Pulmonary artery endothelial cell (primary cell): Measurements from ENCODE around the gene RTKN. TPM values are rescaled to one million over a fixed set of nuclear protein-coding genes. Genes with fewer than 3 reads are reported as not detected.
"Not testable (repeated sequence)": the region's sequence is repeated elsewhere in the genome, so short reads cannot be mapped to it uniquely, and the experiment has no call there.

Experiments used
- DNase-seq: peaks from one replicate; pipeline ENCODE4 v3.0.0-alpha.2; 2011; ENCODE audit warnings: low read depth, low spot score
- total RNA-seq: library from RNA; depleted of rRNA; stranded (reverse); fragments of >200 nt; gene quantifications from 2 replicates; pipeline ENCODE4 v1.2.3, GENCODE V29; 2014

Gene RTKN
- total RNA-seq, 1 donor from 2014 or later = 6.1 TPM

DNA sequence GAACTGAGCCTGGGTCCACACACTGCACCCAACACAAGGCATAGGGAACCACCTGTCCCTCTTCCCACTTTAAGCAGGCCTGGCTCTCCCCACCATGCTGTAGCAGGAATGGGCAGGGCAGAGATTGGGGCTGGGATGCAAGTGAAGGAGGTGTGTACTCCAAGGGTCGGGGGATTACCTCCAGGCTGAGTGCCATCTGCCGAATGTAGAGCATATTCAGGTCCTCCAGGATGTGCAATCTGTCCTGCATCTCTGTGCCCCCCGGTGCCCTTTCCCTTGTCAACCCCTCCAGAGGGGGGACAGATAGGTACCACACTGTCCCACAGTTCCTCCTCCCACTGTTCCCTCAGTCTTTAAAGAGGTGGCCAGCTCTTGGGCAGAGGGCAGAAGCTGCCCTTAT is 2.4 kb downstream of the RTKN start:
- no peak for DNase-seq

DNA sequence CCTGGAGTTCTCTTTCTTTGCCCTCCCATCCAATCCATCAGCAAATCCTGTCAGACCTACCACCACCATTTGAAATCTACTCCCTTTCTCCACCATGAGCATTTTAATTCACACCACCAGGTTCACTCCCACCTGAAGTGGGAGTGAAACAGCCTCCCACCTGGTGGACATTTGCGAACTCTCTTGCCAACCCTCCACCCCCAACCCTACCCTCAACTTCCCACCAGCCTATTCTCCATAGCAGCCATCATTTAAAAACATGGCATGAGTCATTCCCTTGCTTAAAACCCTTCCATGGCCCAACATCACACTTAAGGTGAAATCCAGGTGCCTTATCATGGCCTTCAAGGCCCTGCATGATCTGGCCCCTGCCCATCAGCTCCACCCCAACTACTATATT is 3.5 kb downstream of the RTKN start:
- DNase-seq = no peak

DNA sequence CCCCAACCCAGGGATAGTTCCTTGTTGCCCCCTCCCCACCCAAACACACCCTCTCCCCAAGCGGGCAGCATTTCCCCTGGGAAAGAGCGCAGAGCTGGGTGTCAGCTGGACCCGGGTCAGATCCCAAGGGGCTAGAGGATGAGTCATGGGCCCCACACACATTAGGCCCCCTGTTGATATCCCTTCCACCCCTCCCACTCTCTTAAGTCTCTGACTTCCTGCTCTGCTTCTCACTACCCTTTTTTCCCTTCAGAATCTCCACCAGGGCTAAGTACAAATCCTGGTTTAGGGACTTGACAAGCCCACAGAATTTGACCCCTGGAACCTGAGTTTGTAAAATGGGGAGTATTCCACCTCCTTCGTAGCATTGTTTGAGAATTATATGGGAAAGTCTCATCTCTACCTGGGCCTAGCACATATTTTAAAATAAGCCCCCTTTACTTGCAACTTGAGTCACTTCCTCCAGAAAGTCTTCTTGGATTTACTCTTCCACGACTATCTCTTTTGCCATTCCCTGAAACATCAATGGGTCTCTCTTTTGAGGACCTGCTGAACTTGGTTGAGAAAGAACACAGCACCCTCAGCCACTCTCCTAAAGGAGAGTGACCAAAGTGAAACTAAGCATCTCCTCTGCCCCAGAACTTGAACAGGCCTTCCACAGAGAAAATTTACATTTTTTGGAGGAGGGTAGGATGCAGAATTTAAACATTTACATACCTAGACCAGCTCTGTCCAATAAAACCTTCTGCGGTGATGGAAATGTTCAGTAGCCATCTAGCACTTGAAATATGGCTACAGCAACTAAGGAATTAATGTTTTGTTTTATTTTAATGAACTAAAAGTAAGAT is 4.7 kb downstream of the RTKN start:
- DNase-seq = no peak

DNA sequence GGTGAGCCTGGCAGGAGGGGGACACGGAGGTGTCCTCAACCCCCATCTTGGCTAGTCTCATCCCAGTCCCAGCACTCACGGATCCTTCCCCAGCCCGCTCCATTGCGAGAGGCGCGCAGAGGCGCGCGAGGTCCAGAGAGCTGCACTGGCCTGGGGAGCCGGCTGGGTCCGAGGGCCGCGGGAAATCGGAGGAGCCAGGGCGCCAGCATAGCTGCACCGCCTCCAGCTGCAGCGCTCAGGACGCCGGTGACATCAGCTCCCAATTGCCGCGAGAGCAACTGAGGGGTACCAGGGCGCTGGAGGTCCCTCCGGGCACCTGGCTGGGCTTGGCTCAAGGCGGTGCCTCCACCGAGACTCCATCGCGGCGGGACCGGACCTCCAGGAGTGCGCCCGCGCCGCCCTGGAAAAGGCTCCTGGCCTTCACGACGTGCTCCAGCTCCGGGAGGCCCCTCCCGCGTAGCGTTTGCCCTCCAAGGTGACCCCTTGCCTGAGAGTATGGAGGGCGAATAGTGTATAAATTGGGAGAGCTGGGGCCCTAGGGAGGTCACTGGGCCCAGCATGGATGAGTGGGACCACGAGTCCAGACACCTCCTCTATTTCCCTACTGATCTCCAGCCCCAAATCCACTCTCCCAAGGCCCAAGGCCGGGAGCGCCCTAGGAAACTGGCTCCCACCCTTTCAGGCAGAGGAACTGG is 5.5 kb downstream of the RTKN start:
- DNase-seq = no peak

DNA sequence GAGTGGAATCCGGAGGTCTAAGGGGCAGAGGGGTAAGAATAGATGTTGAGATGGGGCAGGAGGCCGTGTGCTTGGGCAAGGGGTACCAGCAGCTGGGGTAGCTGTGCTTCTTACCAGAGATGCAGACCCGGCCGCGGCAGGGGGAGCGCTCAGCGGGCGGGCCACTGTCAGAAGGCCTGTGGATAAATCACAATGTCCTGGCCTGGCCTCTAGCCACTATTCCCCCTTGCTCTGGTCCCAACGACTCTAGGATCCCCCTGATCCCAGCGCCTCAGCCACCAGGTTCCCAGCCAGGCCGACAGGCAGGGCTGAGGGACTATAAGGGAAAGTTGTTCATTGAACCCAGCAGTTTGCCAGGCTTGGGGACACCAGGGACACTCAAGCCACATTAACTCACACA is 11.2 kb downstream of the RTKN start:
- DNase-seq = no peak

DNA sequence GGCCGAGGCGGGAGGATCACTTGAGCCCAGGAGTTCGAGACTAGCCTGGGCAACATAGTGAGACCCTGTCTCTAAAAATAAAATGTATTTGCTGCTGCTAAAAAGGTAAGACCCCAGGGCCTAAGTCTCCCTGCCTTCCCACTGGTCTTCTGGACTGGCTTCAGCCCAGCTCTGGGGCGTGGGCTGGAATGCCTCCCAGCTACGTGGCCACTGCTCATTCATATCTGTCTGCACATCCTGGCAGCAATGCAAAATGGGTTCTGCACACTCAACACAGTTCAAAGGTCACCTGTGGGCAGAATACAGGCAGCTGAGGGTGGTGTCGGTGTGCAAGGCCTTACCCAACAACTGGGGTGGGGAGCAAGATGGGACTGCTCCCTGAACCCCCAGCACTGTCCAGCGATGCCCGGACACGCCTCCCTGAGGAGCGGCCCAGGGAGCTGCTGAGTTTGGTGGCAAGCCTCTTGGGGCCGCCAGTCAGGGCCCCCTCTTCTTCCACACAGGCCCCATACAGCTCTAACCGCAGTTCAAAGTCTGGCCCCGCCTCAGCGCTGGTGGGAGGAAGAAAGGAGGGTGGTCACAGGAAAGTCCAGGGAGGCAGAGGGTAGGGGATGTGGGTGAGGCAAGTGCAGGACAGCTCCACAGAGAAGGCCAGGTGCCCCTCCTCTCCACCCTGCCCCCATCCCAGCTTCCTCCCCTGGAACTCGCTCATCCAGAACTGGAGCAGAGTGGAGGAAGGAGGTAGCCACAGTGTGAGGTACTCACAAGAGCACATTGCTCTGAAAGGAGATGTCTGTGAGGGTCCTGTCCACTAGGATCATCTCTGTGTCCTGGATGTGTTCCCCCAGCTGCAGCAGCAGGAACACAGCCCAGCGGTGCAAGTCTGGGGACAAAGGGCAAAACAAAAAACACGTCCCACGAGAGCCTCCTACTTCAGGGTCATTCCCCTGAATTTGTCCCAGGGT is 12.0 kb downstream of the RTKN start:
- no peak for DNase-seq

DNA sequence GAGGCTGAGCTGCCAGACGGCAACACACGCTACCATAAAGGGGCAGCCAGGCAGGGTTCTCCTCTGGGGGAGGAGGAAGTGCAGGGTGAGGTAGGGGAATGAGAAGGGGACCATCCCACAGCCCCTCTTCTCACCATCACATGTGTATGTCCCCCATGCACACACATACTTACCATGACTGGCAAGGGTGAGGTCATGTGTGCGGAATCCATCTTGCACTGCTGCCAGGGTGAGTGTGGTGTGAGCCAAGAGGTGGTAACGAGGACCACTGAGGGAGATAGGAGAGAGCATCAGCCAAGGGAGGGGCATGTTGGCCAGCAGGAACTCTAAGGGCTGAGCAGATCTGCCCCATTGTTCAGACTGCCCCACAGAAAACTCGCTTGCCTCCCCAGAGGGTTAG is 13.1 kb downstream of the RTKN start:
- no peak for DNase-seq

DNA sequence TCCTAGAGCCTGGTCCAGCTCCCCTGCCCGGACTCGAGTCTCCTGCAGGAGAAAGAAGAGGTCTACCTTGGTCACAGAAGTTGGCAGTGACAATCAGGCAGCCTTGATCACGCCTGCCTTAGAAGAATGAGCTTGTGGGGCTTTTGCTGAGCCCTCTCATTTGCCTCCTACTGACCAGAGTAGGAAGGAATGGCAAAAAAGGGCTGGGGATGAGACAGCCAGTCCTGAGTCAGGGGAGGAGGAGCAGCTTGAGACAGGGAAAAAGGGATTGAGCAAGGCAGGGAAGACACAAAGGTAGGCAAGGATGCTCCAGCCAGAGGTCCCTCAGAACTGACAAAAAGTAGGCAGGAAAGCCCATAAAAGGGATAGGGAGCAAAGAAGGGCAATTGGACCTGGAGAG is 14.2 kb downstream of the RTKN start:
- DNase-seq = no peak

DNA sequence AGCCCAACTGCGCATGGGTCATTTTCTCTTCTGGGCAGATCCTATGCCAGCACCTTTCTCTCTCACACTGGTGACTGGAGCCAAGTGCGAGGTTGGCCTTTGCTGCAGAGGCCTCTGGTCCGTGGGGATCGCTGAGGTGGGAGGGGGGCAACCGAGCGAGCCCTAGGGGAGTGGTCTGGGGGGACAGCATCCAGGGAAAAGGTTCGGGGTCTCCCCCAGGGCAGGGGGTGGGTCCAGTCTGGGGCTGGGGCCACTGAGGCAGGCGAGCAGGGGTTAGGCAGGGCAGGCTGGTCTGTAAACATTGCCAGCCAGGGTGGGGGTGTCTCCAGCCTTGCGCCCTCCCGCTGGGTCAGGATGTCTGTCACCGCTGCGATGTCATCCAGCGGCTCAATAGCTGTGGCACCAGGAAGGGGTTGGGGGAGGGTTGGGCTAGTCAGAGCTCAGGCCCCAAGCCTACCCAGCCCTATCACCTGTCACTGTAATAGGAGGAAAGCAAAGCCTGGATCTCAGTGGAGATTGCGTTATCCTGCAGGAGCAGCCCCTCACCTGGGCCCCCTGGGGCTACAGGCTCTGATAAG is 15.5 kb downstream of the RTKN start:
- DNase-seq = no peak

DNA sequence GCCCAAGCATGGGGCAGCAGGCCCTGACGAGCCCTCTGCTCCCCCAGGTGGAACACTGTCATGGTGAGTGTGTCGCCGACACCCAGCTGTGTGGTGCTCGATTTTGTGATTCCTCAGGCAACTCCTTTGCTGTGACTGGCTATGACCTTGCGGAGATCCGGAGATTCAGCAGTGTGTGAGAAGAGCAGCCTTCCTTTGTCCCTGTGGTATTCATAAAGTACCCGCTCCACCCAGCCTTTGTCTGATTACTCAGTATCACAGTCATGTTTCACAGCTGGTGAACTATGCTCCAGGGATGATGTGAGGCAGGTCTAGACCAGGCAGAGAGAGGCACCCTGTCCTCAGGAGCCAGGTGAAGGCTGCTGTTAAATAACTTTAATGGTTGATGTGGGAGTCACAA is 16.2 kb downstream of the RTKN start:
- DNase-seq = no peak

DNA sequence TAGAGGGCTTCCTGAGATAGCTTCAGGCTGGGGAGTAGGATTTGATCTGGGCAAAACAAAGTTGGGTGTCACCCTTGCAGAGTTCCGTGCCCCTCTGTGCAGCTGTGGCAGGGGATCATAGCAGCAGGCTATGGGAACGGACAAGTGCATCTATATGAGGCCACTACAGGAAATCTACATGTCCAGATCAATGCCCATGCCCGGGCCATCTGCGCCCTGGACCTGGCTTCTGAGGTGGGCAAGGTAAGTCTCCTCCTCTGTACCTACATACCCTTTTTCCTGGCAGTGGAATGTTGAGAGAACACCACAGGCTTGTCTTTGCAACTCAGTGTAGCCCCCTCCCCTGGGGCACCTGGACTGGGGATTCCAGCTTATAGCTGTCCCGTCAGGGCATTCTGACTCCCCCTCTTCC is 16.7 kb downstream of the RTKN start:
- DNase-seq = no peak

DNA sequence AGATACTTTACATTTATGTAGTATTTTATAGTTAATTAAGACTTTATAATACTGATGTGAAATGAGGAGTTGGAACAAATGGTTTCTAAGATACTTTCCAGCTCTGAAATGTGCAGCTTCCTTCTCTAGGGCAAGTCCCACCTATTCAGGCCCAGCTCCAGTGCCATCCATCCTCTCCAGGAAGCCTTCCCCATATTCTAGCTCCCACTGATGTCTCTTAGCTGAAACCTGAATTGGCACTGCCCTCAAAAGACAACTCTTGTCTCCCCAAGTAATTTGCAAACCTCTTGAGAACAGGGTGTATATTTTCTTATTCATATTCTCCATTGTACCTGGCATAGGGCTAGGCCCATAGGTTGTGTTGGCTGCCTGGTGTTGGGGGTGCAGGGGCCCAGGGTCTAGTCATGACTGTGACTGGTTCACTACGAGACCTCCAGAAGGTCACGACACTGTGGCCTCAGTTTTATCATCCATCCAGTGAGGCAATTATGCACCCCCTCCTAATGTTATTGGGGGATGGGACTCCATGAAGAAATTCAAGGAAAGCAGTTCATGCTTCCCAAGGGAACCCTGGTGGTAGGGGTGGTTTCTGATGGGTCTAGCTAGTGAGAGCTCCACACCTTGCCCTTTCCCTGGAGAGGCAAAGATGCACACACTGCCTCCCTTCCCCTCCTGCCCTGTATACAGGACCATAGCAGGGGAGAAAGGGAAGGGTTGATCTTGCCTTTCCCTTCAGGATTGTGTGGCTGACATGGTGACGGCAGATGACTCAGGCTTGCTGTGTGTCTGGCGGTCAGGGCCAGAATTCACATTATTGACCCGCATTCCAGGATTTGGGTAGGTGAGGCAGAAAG is 17.4 kb downstream of the RTKN start:
- DNase-seq = no peak

DNA sequence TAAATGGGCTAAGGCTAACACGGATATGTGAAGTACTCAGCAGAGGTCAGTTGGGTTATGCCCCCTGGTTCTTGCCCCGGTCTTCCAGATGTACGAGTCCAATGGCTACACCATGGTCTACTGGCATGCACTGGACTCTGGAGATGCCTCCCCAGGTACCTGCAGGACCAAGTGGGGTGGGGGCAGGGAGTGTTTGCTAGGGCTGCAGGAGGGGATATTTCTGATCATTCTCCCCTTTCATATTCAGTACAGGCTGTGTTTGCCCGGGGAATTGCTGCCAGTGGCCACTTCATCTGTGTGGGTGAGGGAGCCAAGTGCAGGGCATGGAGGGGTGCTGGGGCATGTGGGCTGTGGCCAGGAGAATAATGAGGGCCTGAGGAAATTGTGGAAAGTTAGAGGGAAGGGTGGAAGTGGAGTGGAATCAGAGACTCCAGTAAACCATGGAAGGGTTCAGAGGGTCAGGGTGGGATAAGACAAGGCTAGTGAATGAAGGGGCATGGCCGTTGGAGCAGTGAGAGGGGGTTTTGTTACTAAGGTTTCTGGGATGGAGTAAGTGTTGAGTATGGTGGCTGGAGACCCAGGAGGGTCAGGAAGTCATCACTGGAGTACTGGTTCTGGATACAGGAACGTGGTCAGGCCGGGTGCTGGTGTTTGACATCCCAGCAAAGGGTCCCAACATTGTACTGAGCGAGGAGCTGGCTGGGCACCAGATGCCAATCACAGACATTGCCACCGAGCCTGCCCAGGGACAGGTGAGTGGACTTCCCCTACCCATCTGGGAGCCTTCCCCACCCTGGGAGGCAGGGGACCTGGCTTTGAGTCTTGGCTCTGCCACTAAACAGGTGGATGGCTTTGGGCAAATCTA is 18.3 kb downstream of the RTKN start:
- no peak for DNase-seq

DNA sequence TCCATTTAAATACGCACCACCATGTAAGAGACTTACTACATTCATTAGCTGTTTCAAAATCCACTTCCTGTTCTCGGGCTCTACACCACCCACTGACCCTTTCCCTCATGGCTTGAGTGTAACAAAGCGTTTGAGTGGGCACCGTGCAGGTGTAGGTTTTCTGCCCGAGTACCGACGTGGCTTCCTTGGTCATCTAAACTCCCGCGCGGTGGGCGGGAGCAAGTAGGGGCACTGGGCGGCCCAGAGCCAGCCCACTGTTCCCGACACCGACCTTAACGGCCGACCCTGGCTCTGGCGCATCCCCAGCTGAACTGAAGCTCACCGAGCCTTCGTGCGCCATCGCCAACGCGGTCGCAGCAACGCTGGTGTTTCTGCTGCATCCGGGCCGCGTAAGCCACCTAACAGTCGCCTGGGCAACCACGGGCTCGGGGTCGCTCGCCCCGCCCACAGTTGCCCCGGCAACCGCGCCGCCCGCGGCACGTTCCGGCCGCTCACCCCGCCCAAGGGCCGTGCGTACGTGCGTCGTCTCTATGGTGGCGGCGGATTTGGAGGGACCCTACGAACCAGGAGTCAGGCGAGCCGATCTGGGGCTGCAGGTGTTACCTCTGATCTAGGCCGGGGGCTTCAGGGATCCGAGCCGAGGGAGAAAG is 20.4 kb downstream of the RTKN start, which contains the start of the genes C2orf81 and WDR54:
C2orf81 (minus strand) TSS at position 399 of the 650 bp plus-strand sequence; CDS start at position 340, 59 bp downstream.
WDR54 (plus strand) TSS at position 510 of the 650 bp plus-strand sequence. CDS start 424 bp downstream, outside the sequence.
- DNase-seq = peak; percentile 27

DNA sequence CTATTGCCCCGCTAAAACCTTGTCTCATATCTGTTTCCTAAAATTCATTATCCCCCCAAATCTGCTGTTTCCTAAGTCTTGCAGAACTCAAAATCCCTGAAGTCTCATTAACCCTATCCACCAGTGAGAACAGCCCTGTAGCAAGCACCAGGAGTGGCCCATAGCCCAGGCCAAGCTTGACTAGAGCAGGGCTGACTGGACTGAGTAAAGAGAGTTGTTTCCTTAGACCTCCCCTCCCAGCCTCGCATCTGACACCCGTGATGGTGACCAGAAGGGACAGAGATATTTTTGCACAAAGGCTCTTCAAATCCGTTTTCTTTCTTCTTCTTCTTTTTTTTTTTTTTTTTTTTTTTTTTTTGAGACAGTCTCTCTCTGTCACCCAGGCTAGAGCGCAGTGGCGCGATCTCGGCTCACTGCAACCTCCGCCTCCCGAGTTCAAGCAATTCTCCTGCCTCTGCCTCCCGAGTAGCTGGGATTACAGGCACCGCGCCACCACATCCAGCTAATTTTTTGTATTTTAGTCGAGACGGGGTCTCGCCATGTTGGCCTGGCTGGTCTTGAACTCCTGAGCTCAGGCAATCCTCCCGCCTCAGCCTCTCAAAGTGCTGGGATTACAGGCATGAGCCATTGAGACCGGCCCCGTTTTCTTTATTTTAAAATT is 21.2 kb downstream of the RTKN start:
- not testable (repeated sequence) for DNase-seq

DNA sequence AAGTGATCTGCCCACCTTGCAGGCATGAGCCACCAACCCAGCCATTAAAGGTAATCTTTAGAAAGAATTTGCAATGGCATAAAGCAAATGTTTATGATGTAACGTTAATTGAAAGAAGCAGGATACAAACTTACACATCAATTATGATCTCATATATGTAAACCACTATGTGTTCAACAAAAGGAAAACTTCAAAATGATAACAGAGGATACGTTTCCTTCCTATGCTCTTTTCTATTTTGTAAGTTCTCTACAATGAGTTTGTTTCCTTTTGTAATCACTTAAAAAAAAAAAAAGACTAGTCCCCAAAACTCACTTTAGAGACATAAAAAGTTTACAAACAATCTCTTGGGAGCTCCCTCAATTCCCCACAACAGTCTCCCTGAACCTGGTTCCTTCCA is 21.7 kb downstream of the RTKN start:
- no peak for DNase-seq

DNA sequence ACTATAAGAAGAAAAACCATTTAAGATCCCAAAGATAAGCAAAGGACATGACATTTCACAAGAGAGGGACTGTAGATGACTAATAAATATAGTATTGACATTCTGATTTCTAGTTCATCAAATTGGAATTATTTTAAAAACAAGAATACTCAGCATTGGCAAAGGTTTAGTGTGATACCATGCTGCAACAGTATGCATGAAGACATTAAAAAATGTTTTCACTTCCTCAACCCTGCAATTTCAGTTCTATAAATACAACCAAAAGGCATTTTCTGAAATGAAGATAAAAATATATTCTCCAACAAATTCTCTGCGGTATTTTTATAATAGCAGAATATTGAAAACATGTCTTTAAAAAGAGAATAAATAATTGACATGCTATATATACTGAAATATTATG is 22.4 kb downstream of the RTKN start:
- no peak for DNase-seq

DNA sequence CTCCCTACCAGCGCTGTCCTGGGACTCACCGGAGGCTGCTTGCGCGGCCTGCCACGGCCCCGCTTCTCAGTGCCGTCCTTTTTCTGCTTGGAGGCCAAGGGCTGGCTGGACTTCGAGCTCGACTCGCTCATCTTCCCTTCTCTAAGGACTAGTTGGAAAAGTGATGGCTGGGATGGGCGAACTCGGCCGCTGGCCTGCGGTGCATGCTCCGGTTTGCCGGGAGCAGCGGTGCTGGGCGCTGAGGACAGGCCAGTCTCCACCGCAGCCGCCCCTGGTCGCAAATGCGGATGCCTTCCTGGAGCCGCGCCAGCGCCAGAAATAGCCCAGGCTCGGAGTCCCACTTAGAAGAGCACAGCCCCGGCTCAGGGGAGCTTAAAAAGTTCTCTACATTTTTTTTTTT is 23.4 kb downstream of the RTKN start:
- no peak for DNase-seq
